SJCRH30 (cell line): ENCODE data around the gene ZNF862. TPM values are rescaled to one million over a fixed set of nuclear protein-coding genes. Genes with fewer than 3 reads are reported as not detected.
A peak's percentile ranks its signal among the peaks of the same experiment; 100 is the strongest.

Experiments
- DNase-seq, 2 experiments: peaks; one replicate each; pipeline ENCODE4 v3.0.0-alpha.2; 2015 to 2020
- H3K27ac ChIP-seq: fragments of 250-450 bp; sonication (Bioruptor Pico); 2 replicates; pipeline ENCODE4 v1.5.1; 2020; ENCODE audit warnings: mild to moderate bottlenecking, moderate library complexity
- H3K27me3 ChIP-seq: fragments of 250-450 bp; sonication (Bioruptor Pico); 2 replicates; pipeline ENCODE4 v1.5.1; 2020; ENCODE audit warnings: mild to moderate bottlenecking, moderate library complexity
- H3K36me3 ChIP-seq: fragments of 250-450 bp; sonication (Bioruptor Pico); 2 replicates; pipeline ENCODE4 v1.5.1; 2020; ENCODE audit warnings: mild to moderate bottlenecking, moderate library complexity
- H3K4me1 ChIP-seq: fragments of 250-450 bp; sonication (Bioruptor Pico); 2 replicates; pipeline ENCODE4 v1.5.1; 2020; ENCODE audit warnings: mild to moderate bottlenecking, moderate library complexity
- H3K4me3 ChIP-seq: fragments of 250-450 bp; sonication (Bioruptor Pico); 2 replicates; pipeline ENCODE4 v1.5.1; 2020; ENCODE audit warnings: mild to moderate bottlenecking, moderate library complexity
- H3K9me3 ChIP-seq: fragments of 250-450 bp; sonication (Bioruptor Pico); replicated peaks from 2 replicates; pipeline ENCODE4 v1.5.1; 2020; ENCODE audit warnings: mild to moderate bottlenecking, moderate library complexity
- total RNA-seq: library from RNA; depleted of rRNA; stranded (reverse); fragments of >200 nt; shearing (Covaris generic); gene quantifications from 2 replicates; pipeline ENCODE4 v1.2.3, GENCODE V29; 2014

The ZNF862 gene
- total RNA-seq, 1 experiment from 2014 or later: 1.0 TPM

GRCh38 chr7:149869291-149869650 lies 31.1 kb downstream of the ZNF862 start:
- H3K4me3 ChIP-seq: no peak overlapping the region
- H3K4me1 ChIP-seq: no peaks in the 10 kb centered on the region
- no peak for DNase-seq
- H3K36me3 ChIP-seq: no peaks in the 10 kb centered on the region
- no peak overlapping the region for H3K27ac ChIP-seq
- no peaks in the 10 kb centered on the region for H3K9me3 ChIP-seq
- H3K27me3 ChIP-seq: no peaks in the 10 kb centered on the region

- no peak for DNase-seq
- no peaks in the 10 kb centered on the region for H3K36me3 ChIP-seq
- no peaks in the 10 kb centered on the region for H3K4me1 ChIP-seq
- H3K9me3 ChIP-seq: no peaks in the 10 kb centered on the region
- no peak overlapping the region for H3K27ac ChIP-seq
- H3K4me3 ChIP-seq: no peak overlapping the region
- no peaks in the 10 kb centered on the region for H3K27me3 ChIP-seq
Measured at GRCh38 chr7:149869867-149870266, 31.7 kb downstream of the ZNF862 start.

GRCh38 chr7:149870274-149870673 lies 32.1 kb downstream of the ZNF862 start:
- Histone ChIP-seq H3K9me3 (no peaks in the 10 kb centered on the region), H3K27ac (no peak overlapping the region), H3K4me1 (no peaks in the 10 kb centered on the region), H3K4me3 (no peak overlapping the region), H3K36me3 (no peaks in the 10 kb centered on the region), H3K27me3 (no peaks in the 10 kb centered on the region)
- DNase-seq: no peak

DNA sequence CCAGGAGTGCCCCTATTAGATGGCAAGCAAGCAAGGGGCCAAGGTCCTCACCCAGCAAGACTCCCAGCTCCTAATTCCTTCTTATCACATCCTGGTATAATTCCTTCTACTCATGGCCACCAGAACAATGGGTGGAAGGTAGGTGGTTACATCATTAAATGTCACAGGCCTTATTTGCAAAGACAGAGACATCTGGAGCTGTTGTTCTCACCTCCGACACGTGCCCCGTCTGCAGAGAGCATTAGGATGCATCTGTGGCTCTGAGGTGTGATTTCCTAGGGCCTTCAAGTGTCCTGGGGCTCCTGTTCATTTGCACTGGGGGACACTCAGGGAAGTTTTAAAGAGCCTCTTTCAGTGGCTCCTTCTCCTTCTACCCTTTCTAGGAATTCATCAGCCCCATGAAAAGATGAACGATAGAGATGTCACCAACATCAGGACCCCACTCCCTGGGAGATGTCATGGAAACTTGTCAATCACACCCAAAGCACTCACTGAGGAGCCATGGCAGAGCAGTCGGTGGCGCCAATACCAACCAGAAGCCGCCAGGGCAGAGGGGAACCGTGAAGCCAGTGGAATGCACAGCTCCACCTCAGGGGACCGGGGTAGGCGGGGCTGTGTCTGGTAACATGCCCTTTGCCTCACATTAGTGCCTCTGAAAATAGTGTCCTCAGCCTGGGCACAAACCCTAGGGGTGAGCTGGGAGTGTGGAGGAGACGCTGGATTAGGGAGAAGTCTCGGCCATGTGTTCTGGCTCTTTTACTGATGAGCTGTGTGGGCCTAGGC lies 32.7 kb downstream of the ZNF862 start:
- Histone ChIP-seq H3K27me3 (no peaks in the 10 kb centered on the region), H3K4me1 (no peaks in the 10 kb centered on the region), H3K36me3 (no peaks in the 10 kb centered on the region), H3K4me3 (no peak overlapping the region), H3K9me3 (no peaks in the 10 kb centered on the region), H3K27ac (no peak overlapping the region)
- no peak for DNase-seq

DNA sequence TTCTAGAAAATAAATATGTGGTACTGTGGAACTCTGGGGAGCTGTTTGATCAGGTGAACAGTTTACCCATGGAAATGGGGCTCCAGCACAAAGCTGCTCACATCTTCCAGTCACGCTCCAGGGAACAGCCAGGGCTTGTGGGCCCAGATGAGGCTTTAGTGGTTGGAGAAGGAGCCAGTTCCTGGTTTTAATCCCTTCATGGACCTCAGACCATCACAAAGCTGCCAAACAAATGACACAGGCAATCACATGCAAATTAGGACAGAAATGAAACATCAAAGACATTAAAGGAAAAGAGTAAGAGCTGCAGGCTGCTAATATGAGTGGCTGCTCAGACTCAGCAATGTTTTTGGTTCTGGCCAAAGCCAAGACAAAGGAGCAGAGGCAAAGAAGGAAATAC lies 33.4 kb downstream of the ZNF862 start:
- Histone ChIP-seq H3K27ac (no peak overlapping the region), H3K27me3 (no peaks in the 10 kb centered on the region), H3K9me3 (no peaks in the 10 kb centered on the region), H3K4me3 (no peak overlapping the region), H3K36me3 (no peaks in the 10 kb centered on the region), H3K4me1 (no peaks in the 10 kb centered on the region)
- DNase-seq: no peak

GRCh38 chr7:149872419-149873073 lies 34.4 kb downstream of the ZNF862 start:
- peak; percentile 85 to 90 for DNase-seq
- H3K27me3 ChIP-seq: no peaks in the 10 kb centered on the region
- peak overlapping the region; percentile 55 for H3K27ac ChIP-seq
- no peaks in the 10 kb centered on the region for H3K9me3 ChIP-seq
- peak overlapping the region; percentile 76 for H3K4me3 ChIP-seq
- peaks cover 1% of the 10 kb centered on the region for H3K4me1 ChIP-seq
- no peaks in the 10 kb centered on the region for H3K36me3 ChIP-seq

DNA sequence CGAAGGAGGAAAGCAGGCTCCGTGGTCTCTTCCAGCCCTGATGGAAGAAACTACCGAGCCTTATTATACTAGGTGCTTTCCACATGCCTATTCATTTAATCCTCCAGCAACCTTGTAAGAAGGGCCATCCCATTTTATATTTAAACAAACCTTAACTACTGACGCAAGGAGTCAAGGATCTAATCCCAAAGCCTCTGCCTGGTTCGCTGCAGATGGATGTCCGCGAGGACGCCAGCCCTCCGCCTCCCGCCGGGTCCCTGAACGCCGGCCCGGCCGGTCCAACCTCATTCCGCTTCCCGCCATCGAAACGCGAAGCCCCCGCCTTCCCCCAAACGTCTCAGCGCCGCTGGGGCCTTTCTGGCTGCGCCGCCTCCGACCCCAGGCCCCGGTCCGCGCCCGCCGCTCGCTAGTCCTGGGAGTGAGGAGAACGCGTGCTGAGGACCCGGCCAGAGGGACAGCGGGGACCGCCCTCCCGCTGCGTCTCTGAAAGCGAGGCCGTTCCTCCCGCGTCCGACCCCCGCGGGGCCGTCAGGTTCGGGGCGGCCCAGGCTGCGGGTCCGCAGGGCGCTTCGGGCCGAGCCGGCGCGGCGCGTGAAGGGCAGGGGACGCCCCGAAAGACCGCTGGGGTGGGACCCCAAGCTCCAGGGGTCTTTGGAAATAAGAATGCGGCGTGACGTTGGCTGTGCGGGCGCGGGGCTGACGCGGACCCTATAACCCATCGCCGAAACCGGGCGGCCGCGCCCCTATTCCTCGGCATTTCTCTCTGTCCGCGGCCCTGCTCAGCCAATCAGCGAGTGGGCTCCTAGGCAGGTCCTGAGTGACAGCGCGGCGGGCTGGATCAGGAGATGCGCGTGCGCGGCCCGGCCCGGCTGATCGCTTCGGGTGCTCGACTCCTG lies 35.1 kb downstream of the ZNF862 start, which contains the start of gene ATP6V0E2:
TSS of gene ATP6V0E2 (plus strand) at position 896 of the 896 bp plus-strand sequence. CDS start 97 bp downstream, outside the sequence.
- Histone ChIP-seq H3K27ac (peak within 1 kb of the TSS; percentile 55), H3K36me3 (no peaks in the 10 kb centered on the region), H3K27me3 (no peaks in the 10 kb centered on the region), H3K4me1 (peaks cover 9% of the 10 kb centered on the region), H3K9me3 (no peaks in the 10 kb centered on the region), H3K4me3 (peak within 1 kb of the TSS; percentile 76)
- peak; percentile 93 to 95 for DNase-seq

- Histone ChIP-seq H3K36me3 (no peaks in the 10 kb centered on the region), H3K27ac (no peak overlapping the region), H3K4me1 (peaks cover 9% of the 10 kb centered on the region), H3K27me3 (no peaks in the 10 kb centered on the region), H3K9me3 (no peaks in the 10 kb centered on the region), H3K4me3 (peak overlapping the region; percentile 76)
- no peak for DNase-seq
Measured at GRCh38 chr7:149873970-149874643, 35.9 kb downstream of the ZNF862 start.

GRCh38 chr7:149874644-149875028 lies 36.5 kb downstream of the ZNF862 start:
- DNase-seq: no peak
- Histone ChIP-seq H3K36me3 (no peaks in the 10 kb centered on the region), H3K4me1 (peaks cover 9% of the 10 kb centered on the region), H3K27ac (no peak overlapping the region), H3K4me3 (no peak overlapping the region), H3K9me3 (no peaks in the 10 kb centered on the region), H3K27me3 (no peaks in the 10 kb centered on the region)

- Histone ChIP-seq H3K4me3 (no peak overlapping the region), H3K27ac (no peak overlapping the region), H3K4me1 (peaks cover 9% of the 10 kb centered on the region), H3K9me3 (no peaks in the 10 kb centered on the region), H3K27me3 (no peaks in the 10 kb centered on the region), H3K36me3 (no peaks in the 10 kb centered on the region)
- no peak for DNase-seq
Measured at GRCh38 chr7:149875396-149875795, 37.2 kb downstream of the ZNF862 start.

DNA sequence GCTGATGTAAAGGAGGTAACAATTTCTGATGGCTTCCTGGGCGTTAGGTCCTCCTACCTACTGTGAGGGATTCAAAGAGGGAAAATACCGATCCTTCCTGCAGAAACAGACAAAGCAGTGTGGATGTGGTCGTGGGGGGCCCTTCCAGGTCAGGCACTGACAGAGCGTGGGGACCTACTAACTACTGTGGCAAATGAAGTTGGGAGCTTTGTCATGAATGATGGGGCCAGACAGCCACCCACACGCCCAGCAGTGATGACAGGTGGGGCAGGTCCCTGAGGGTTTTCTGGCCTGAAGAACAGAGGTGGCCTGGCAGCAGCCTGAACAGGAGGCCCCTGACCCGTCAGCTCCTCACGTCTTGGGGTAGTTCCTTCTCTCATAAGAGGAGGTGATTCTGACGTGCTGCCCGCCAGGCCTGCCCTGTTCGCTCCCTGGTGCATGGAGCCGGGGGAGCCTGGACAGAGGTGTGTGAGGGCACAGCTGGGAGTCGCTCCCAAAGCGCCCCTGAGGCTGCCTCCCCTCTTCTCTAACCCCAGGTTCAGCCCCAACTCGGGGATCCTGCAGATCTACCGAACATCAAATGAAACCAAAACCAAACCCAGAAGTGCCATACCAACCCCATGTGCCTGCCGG lies 39.8 kb downstream of the ZNF862 start:
- Histone ChIP-seq H3K4me1 (peaks cover 21% of the 10 kb centered on the region), H3K4me3 (no peak overlapping the region)

GRCh38 chr7:149878523-149878921 lies 40.3 kb downstream of the ZNF862 start:
- H3K27ac ChIP-seq: no peak overlapping the region
- no peaks in the 10 kb centered on the region for H3K36me3 ChIP-seq
- H3K9me3 ChIP-seq: no peaks in the 10 kb centered on the region
- DNase-seq: no peak
- peaks cover 26% of the 10 kb centered on the region for H3K4me1 ChIP-seq
- H3K27me3 ChIP-seq: no peaks in the 10 kb centered on the region
- H3K4me3 ChIP-seq: no peak overlapping the region

More for the DNA sequence above, 39.8 kb downstream of the ZNF862 start:
- H3K9me3 ChIP-seq: no peaks in the 10 kb centered on the region
- H3K27me3 ChIP-seq: no peaks in the 10 kb centered on the region
- peak in 1 of 2 experiments; percentile 57 for DNase-seq
- no peaks in the 10 kb centered on the region for H3K36me3 ChIP-seq
- H3K27ac ChIP-seq: no peak overlapping the region

DNA sequence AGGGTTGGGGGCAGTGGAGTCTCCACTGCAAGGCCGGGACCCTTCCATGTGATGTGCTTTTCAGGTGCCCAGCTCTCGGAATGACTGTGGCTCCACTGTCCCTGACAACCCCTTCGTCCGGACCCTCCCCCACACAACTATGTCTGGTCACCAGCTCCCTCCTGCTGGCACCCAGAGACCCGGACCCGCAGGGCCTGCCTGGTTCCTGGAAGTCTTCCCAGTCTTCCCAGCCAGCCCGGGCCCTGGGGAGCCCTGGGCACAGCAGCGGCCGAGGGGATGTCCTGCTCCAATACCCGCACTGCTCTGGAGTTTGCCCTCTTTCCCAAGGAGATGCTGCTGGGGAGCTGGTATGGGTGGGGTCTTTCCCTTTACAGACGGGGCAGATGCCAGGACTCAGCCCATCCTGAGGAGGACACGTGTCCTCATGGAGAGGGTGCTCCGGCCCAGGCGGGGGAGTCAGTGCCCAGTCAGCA lies 41.1 kb downstream of the ZNF862 start:
- Histone ChIP-seq H3K4me1 (peaks cover 34% of the 10 kb centered on the region), H3K4me3 (no peak overlapping the region), H3K27me3 (no peaks in the 10 kb centered on the region), H3K27ac (no peak overlapping the region), H3K36me3 (no peaks in the 10 kb centered on the region), H3K9me3 (no peaks in the 10 kb centered on the region)
- DNase-seq: no peak
